Stimulated activated CD4-positive, alpha-beta T cell treated with anti-CD3 and anti-CD28 coated beads, Interleukin-2, amount 100 ng/mL, for 24 hours (primary cell): ENCODE results near the gene PAQR4.

Experiments used
- DNase-seq, 2 donors: peaks; one replicate each; pipeline ENCODE4 v3.0.0-alpha.2; 2020

The PAQR4 gene

GRCh38 chr16:2981177-2981898 is 12.2 kb downstream of the PAQR4 start:
- DNase-seq, result no peak

GRCh38 chr16:2981899-2982250 is 12.7 kb downstream of the PAQR4 start:
- no peak for DNase-seq

- DNase-seq, result no peak
Measured at GRCh38 chr16:2982402-2982801, 13.3 kb downstream of the PAQR4 start.

- DNase-seq, result peak; percentile 79 to 86
Measured at GRCh38 chr16:2983706-2984136, 14.6 kb downstream of the PAQR4 start.

- DNase-seq, result no peak
Measured at GRCh38 chr16:2985462-2985861, 16.3 kb downstream of the PAQR4 start.

GRCh38 chr16:2985893-2986355 is 16.8 kb downstream of the PAQR4 start:
- no peak for DNase-seq

- DNase-seq, result no peak
Measured at GRCh38 chr16:2986623-2987188, 17.6 kb downstream of the PAQR4 start.

- no peak for DNase-seq
Measured at GRCh38 chr16:2987286-2987685, 18.1 kb downstream of the PAQR4 start.

GRCh38 chr16:2987833-2988232 is 18.7 kb downstream of the PAQR4 start:
- DNase-seq, result no peak

GRCh38 chr16:2988590-2989099 is 19.5 kb downstream of the PAQR4 start:
- no peak for DNase-seq

GRCh38 chr16:2990891-2991290 is 21.7 kb downstream of the PAQR4 start:
- no peak for DNase-seq

- no peak for DNase-seq
Measured at GRCh38 chr16:2991566-2992261, 22.6 kb downstream of the PAQR4 start.

GRCh38 chr16:2992383-2993081 is 23.4 kb downstream of the PAQR4 start:
- no peak for DNase-seq

- DNase-seq, result no peak
Measured at GRCh38 chr16:2996298-2996697, 27.1 kb downstream of the PAQR4 start.

- no peak for DNase-seq
Measured at GRCh38 chr16:2999929-3000328, 30.8 kb downstream of the PAQR4 start.

GRCh38 chr16:3000540-3000939 is 31.4 kb downstream of the PAQR4 start:
- DNase-seq, result no peak

GRCh38 chr16:3001316-3001715 is 32.2 kb downstream of the PAQR4 start:
- DNase-seq, result no peak

- DNase-seq, result peak; percentile 96
Measured at GRCh38 chr16:3003582-3004270, 34.6 kb downstream of the PAQR4 start.

GRCh38 chr16:3004319-3004718 is 35.2 kb downstream of the PAQR4 start:
- DNase-seq, result no peak

- DNase-seq, result no peak
Measured at GRCh38 chr16:3004781-3005284, 35.7 kb downstream of the PAQR4 start.

GRCh38 chr16:3007059-3007956 is 38.2 kb downstream of the PAQR4 start:
- DNase-seq, result no peak
